Spleen (tissue), 7 donors: ENCODE data around the gene TENM3.
"Not testable (repeated sequence)": the region's sequence is repeated elsewhere in the genome, so short reads cannot be mapped to it uniquely, and the experiment has no call there.

Experiments used
- CTCF ChIP-seq, 11 experiments: fragments of 200-600 bp in 7 of 11; fragments of 450-650 bp in 4 of 11; sonication (generic) in 4 of 11; IDR thresholded peaks in 8 of 11; conservative IDR thresholded peaks in 3 of 11; 1 replicate in 7 of 11; 2 replicates in 4 of 11; pipeline versions ENCODE4 v1.4.0 to v1.8.0; 2016 to 2021; ENCODE audit warnings: antibody characterized with exemption in 11 of 11, inconsistent platforms in 4 of 11, mild to moderate bottlenecking in 1 of 11
- POLR2A ChIP-seq, 3 donors: fragments of 450-650 bp; IDR thresholded peaks; one replicate each; pipeline ENCODE4 v1.5.1; 2017; ENCODE audit warnings: antibody characterized with exemption in 3 of 3, mild to moderate bottlenecking in 1 of 3
- POLR2AphosphoS5 ChIP-seq, 3 donors: sonication (generic); formaldehyde crosslinking; IDR thresholded peaks; one replicate each; pipeline ENCODE4 v1.5.1; 2017; ENCODE audit warnings: antibody characterized with exemption in 3 of 3
- donor health status: DM: no; HTN: no; CAD: no; lungs with moderate emphysema.
- donor health status: DM: no; HTN: no; CAD: no.
- donor health status: DM: no; HTN: no; CAD: no.

GRCh38 chr4:182386576-182386975, 143.4 kb downstream of the TENM3 start:
- TF ChIP-seq POLR2A (IDR thresholded peaks at IDR 0.05); POLR2AphosphoS5 (IDR thresholded peaks at IDR 0.05); CTCF (IDR thresholded peaks at IDR 0.05 in 8 of 11, conservative IDR thresholded peaks at IDR 0.05 in 3 of 11): not testable (repeated sequence)
